GM18873 (cell line): ENCODE results near the gene GABBR2.
"Not testable (repeated sequence)": the region's sequence is repeated elsewhere in the genome, so short reads cannot be mapped to it uniquely, and the experiment has no call there.

ENCODE experiments used
- ATAC-seq: cut with Tn5 transposase; IDR thresholded peaks from one replicate; pipeline ENCODE4 v1.9.1; 2021; ENCODE audit warnings: mild to moderate bottlenecking, moderate library complexity, moderate number of reproducible peaks; ENCODE audit not compliant: unreplicated experiment, low FRiP score

The GABBR2 gene

GRCh38 chr9:98602839-98603500 is 105.8 kb downstream of the GABBR2 start:
- ATAC-seq, result no peak

DNA sequence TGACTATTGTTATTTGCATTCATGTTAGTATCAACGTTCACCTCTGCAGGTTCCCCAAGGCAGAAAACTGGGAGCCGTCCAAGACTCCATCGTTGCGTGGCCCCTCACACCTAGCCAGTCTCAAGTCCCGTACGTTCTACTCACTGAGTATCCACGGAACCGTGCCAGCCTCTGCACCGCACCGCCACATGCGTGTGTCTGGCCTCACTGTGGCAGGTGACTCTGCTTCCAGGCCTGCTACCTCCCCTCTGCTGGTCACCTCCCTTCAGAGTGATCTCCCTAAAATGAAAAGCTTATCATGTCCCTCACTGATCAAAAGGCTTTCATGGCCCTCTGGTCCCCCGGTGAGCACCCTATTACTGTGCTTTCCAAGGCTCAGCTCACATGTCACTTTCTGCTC is 108.1 kb downstream of the GABBR2 start:
- ATAC-seq, result no peak

DNA sequence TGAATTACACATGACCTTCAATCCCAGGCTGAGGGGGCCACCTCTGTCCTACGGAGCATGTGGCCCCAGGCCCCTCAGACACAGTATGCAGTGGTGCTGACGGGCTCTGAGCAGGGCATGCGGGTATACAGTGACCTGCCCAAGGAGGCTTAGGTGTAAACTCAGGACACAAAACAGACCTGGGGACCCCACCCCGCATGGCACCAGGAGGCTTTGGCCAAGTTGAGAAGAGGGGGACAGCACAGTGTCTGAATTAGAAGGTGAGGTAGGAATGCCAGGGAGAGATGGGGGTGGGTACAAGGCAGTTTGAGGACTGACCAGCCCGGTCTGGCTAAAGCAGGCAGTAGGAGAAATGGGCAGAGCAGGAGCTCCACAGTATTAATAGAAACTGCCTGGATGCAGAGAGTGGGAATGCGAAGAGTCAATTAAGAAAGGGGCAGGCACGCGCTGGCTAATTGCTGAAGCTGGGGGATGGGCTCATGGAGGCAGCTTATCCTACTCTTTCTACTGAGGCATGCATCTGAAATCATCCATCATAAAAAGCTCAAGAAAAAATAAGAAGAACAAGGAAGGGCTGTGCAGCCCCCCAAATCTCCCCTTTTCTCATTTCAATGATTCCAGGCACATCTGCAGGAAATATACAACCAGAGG is 109.0 kb downstream of the GABBR2 start:
- no peak for ATAC-seq

DNA sequence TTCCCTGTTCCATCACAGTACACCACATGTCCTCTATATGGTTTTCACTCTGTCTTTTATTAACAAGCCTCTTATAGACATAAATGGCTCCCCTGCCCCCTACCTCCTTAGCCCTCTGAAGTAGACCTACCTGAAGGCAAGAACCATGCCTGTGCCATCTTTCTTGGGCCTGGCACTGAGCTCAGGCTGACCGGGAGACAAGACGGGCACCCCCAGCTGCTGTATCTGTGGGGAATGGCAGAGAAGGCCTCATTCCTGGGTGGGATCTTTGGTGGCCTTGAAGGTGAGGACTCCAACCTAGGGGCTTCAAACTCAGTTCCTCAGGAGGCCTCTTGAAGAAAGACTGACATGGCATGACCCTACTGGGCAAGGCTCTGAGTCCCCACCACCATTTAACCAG is 109.9 kb downstream of the GABBR2 start:
- no peak for ATAC-seq

GRCh38 chr9:98597236-98597771 is 111.4 kb downstream of the GABBR2 start:
- no peak for ATAC-seq

GRCh38 chr9:98596486-98596885 is 112.2 kb downstream of the GABBR2 start:
- ATAC-seq, result no peak

DNA sequence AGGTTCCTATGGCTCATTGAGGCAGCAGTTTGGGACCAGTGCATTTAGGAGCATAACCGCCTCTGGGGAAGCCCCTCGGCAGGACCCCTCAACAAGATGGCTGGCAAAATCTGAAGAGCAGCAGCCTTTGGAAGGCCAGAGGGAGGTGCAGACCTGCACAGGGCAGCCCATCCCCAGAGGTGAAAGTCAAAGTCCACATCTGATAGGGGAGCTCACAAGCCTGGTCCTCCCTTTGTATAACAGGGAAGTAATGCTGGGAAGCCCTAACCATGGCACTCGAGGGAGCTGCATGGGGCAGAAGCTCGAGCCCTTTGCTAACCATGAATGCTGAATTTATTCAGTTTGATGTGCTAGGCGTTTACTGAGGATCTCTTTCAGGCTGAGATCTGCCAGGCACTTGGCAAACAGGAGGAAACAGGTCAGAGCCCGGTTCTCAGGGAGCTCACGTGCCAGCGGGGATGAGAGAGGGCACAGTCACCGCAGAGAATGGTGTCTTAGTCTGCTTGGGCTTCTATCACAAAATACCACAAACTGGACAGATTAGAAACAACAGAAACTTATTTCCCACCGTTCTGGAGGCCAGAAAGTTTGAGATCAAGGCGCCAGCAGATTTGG is 114.1 kb downstream of the GABBR2 start:
- ATAC-seq, result no peak

- ATAC-seq, result no peak
Observed at GRCh38 chr9:98593354-98594253, 115.1 kb downstream of the GABBR2 start.

- ATAC-seq, result no peak
Observed at GRCh38 chr9:98591696-98592095, 117.0 kb downstream of the GABBR2 start.

- ATAC-seq, result no peak
Observed at GRCh38 chr9:98590101-98590500, 118.6 kb downstream of the GABBR2 start.

DNA sequence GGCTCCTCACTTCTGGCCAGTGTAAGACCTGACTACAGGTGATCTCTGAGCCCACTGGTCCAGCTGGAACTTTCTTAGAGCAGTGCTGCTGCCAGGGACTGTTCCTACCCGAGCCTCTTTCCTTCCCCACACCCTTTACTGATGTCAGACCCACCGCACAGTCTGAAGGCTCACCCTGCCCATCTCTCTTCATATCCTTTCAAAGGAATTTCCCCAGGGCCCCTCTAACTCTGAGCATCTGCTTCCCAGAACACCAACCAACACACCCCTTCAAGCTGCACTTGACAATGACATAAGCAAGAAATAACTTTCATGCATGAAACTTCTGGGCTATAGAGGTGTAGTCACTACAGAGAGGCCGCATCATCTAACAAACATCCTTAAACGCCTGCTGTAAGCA is 119.6 kb downstream of the GABBR2 start:
- ATAC-seq, result no peak

DNA sequence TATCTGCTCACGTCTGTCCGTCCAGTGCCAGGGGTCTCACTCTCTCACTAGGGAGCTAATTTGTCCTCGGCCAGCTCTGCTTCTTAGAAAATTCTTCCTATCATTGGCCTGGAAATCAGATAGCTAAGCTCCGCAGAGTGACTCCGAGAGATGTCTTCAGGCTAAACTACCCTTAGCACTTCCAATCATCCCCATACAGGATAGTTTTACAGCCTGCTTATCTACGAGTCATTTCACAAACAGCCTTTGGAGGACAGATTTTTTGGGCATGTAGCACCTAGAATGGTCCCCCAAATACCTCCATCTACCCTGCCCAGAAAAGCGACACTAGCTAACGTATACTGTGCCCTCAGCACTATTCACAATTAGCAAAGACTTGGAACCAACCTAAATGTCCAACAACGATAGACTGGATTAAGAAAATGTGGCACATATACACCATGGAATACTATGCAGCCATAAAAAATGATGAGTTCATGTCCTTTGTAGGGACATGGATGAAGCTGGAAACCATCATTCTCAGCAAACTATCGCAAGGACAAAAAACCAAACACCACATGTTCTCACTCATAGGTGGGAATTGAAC is 123.8 kb downstream of the GABBR2 start:
- not testable (repeated sequence) for ATAC-seq

GRCh38 chr9:98584059-98584458 is 124.7 kb downstream of the GABBR2 start:
- no peak for ATAC-seq

DNA sequence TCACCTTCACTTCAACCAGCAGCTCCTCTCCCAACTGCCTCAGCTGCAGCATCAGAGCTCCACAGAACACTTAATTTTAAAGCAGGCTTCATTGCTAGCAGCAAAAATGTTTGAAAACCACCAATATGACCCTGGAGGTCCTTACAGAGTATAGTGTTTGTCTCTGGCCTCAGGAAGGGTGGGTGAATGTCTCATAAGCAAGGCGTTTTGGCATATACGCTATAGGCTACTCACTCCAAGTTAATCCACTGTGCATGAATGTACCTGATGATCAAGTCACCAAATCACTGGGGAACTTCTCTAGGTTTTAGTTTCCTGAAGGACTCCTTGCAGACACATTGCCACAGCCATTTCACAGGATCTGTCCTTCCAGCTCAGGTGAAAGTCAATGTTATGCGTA is 125.3 kb downstream of the GABBR2 start:
- no peak for ATAC-seq

- no peak for ATAC-seq
Observed at GRCh38 chr9:98580956-98581355, 127.8 kb downstream of the GABBR2 start.

GRCh38 chr9:98579700-98580099 is 129.0 kb downstream of the GABBR2 start:
- ATAC-seq, result no peak

- no peak for ATAC-seq
Observed at GRCh38 chr9:98577446-98577845, 131.3 kb downstream of the GABBR2 start.

- no peak for ATAC-seq
Observed at GRCh38 chr9:98576859-98577258, 131.9 kb downstream of the GABBR2 start.

DNA sequence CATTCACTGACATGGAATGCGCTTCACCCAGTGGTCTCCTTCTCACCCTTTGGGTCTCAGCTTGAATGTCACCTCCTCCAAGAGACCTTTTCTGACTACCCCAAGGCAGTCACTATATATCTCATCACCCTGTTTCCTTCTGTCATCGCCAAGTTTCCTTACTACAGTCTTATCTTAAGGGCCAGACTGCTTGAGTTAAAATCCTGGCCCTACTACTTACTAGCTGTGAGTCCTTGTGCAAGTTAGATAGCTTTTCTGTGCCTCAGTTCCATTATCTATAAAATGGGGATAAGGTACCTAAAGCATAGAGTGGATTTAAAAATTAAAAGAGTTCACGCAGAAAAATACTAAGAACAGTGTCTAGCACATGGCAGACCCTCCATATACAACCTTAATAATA is 132.4 kb downstream of the GABBR2 start:
- no peak for ATAC-seq
